DND-41 (cell line): ENCODE results near the gene RAD51B.

ENCODE experiments used
- ATAC-seq: fragments of 200-7000 bp; cut with Tn5 transposase; 3 replicates; pipeline ENCODE4 v1.9.1; 2021; ENCODE audit warnings: low read depth; ENCODE audit not compliant: insufficient read depth
- DNase-seq: peaks from one replicate; pipeline ENCODE4 v3.0.0-alpha.2; 2020
- H2AFZ ChIP-seq: 2 replicates; pipeline ENCODE4 v1.6.0; 2012; ENCODE audit warnings: low read depth, low read length
- H3K27ac ChIP-seq: 2 replicates; pipeline ENCODE4 v1.5.1; 2012; ENCODE audit warnings: low read length, inconsistent platforms
- H3K27me3 ChIP-seq: fragments of 200-600 bp; sonication (generic); 2 replicates; pipeline ENCODE4 v1.6.0; 2012; ENCODE audit warnings: low read length, mild to moderate bottlenecking, inconsistent platforms; ENCODE audit not compliant: insufficient read depth, poor library complexity
- H3K36me3 ChIP-seq: 2 replicates; pipeline ENCODE4 v1.5.1; 2012; ENCODE audit warnings: low read length, inconsistent platforms; ENCODE audit not compliant: insufficient read depth
- H3K4me1 ChIP-seq: 2 replicates; pipeline ENCODE4 v1.5.1; 2012; ENCODE audit warnings: mild to moderate bottlenecking, low read length; ENCODE audit not compliant: insufficient read depth
- H3K4me2 ChIP-seq: 2 replicates; pipeline ENCODE4 v1.6.0; 2012; ENCODE audit warnings: mild to moderate bottlenecking, moderate library complexity, low read length, inconsistent platforms; ENCODE audit not compliant: insufficient read depth
- H3K4me3 ChIP-seq, 2 experiments: fragments of 200-600 bp in 1 of 2; shearing (Covaris generic) in 1 of 2; 2 replicates each; pipeline ENCODE4 v1.5.1; 2012 to 2016; ENCODE audit warnings: inconsistent platforms in 2 of 2, low read length in 2 of 2, mild to moderate bottlenecking in 2 of 2, low read depth in 1 of 2, moderate library complexity in 1 of 2
- H3K79me2 ChIP-seq: 2 replicates; pipeline ENCODE4 v1.6.0; 2012; ENCODE audit warnings: low read length, inconsistent platforms; ENCODE audit not compliant: insufficient read depth
- H3K9ac ChIP-seq: 2 replicates; pipeline ENCODE4 v1.6.0; 2012; ENCODE audit warnings: low read depth, mild to moderate bottlenecking, inconsistent platforms, low read length, moderate library complexity
- H3K9me3 ChIP-seq: 2 replicates; pipeline ENCODE4 v1.5.1; 2012; ENCODE audit warnings: low read length, moderate library complexity, mild to moderate bottlenecking, inconsistent platforms; ENCODE audit not compliant: insufficient read depth, severe bottlenecking
- H4K20me1 ChIP-seq: 2 replicates; pipeline ENCODE4 v1.6.0; 2012; ENCODE audit warnings: low read length; ENCODE audit not compliant: insufficient read depth
- EZH2 ChIP-seq: IDR thresholded peaks from 3 replicates; pipeline ENCODE4 v1.6.1; 2012; ENCODE audit warnings: borderline replicate concordance, low read depth, mild to moderate bottlenecking, moderate library complexity, low read length, inconsistent platforms; ENCODE audit not compliant: severe bottlenecking
- TF ChIP-seq, protein P1 (sequence below): IDR thresholded peaks from 2 replicates; pipeline ENCODE4 v1.5.1; 2012; ENCODE audit warnings: borderline replicate concordance, low read length, moderate library complexity, mild to moderate bottlenecking; ENCODE audit not compliant: poor library complexity, severe bottlenecking; ENCODE audit errors: extremely low read depth

The RAD51B gene

DNA sequence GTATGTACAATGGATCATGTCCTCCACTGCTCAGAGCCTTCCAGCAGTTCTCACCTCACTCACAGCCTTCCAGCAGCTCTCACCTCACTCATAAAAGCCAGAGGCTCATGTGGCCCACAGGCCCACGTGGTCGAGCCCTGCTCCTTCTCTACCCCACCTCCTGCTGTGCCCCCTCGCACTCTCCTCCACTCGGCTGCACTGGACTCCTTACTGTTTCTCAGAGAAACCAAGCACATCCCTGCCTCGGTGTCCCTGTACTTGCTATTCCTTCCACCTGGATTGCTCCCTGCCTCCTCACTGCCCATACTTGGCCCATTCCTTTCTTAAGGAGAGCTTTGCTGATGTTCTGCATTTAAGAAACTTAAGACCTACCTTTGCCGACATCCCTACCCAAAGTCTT, 753.5 kb downstream of the RAD51B start:
- Histone ChIP-seq H3K27me3 (no peaks in the 10 kb centered on the region), H3K9me3 (no peaks in the 10 kb centered on the region), H3K4me1 (no peaks in the 10 kb centered on the region), H3K4me3 (no peak overlapping the region), H3K4me2 (no peak overlapping the region), H4K20me1 (no peaks in the 10 kb centered on the region), H3K36me3 (no peaks in the 10 kb centered on the region), H3K9ac (no peak overlapping the region), H3K79me2 (no peaks in the 10 kb centered on the region), H3K27ac (no peak overlapping the region), H2AFZ (no peak overlapping the region)
- ATAC-seq (no peak), DNase-seq (no peak)
- TF ChIP-seq, protein P1, sequence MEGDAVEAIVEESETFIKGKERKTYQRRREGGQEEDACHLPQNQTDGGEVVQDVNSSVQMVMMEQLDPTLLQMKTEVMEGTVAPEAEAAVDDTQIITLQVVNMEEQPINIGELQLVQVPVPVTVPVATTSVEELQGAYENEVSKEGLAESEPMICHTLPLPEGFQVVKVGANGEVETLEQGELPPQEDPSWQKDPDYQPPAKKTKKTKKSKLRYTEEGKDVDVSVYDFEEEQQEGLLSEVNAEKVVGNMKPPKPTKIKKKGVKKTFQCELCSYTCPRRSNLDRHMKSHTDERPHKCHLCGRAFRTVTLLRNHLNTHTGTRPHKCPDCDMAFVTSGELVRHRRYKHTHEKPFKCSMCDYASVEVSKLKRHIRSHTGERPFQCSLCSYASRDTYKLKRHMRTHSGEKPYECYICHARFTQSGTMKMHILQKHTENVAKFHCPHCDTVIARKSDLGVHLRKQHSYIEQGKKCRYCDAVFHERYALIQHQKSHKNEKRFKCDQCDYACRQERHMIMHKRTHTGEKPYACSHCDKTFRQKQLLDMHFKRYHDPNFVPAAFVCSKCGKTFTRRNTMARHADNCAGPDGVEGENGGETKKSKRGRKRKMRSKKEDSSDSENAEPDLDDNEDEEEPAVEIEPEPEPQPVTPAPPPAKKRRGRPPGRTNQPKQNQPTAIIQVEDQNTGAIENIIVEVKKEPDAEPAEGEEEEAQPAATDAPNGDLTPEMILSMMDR: no peak
- no peak for TF ChIP-seq EZH2

DNA sequence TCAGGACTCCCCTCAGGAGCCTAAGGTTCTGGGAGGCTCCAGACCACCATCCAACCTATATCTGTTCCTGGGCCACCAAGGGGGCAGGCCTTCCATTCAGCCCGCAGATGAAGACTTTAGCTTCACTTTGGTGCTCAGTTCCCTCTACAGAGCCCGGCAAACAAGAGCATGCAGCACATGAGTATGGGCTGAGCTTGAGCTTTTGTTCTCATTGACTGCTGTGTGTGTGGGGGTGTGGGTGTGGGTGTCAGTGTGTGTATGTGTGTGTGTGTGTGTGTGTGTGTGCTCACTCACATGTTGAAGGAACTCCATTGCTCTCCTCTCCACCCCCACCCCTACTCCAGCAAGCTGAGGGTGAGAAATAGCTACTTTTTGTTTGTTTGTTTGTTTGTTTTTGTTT, 754.1 kb downstream of the RAD51B start:
- Histone ChIP-seq H3K79me2 (no peaks in the 10 kb centered on the region), H3K36me3 (no peaks in the 10 kb centered on the region), H3K4me2 (no peak overlapping the region), H3K4me1 (no peaks in the 10 kb centered on the region), H3K4me3 (no peak overlapping the region), H3K9ac (no peak overlapping the region), H3K9me3 (no peaks in the 10 kb centered on the region), H3K27me3 (no peaks in the 10 kb centered on the region), H3K27ac (no peak overlapping the region), H2AFZ (no peak overlapping the region), H4K20me1 (no peaks in the 10 kb centered on the region)
- no peak for ATAC-seq
- DNase-seq: no peak
- TF ChIP-seq, protein P1: no peak
- no peak for TF ChIP-seq EZH2

DNA sequence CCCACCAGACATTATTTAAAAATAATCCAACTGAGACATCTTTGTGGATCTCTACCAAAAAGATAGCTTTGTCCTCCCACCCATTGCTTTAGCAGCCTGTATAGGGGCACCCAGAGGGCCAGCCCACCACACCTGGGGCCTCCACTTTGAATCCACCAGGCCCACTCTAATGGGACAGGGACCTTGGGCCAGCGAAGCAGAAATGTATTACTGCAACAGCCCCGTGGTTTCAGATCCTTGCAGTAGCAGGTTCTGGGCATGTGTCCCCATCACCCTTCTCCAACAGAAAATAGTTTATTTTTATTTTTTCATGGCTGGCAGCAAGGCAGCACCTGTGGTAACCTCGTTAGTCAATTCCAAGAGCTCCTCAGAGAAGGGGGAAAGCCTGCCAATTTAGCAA, 754.9 kb downstream of the RAD51B start:
- H3K4me3 ChIP-seq: no peak overlapping the region
- no peak overlapping the region for H3K27ac ChIP-seq
- no peaks in the 10 kb centered on the region for H3K9me3 ChIP-seq

More for the DNA sequence above, 754.9 kb downstream of the RAD51B start:
- H3K4me2 ChIP-seq: no peak overlapping the region
- no peaks in the 10 kb centered on the region for H3K36me3 ChIP-seq
- no peaks in the 10 kb centered on the region for H3K4me1 ChIP-seq
- ATAC-seq (no peak), DNase-seq (no peak)
- H3K79me2 ChIP-seq: no peaks in the 10 kb centered on the region
- no peak overlapping the region for H2AFZ ChIP-seq
- no peaks in the 10 kb centered on the region for H4K20me1 ChIP-seq
- no peaks in the 10 kb centered on the region for H3K27me3 ChIP-seq
- no peak overlapping the region for H3K9ac ChIP-seq
- no peak for TF ChIP-seq EZH2
- TF ChIP-seq, protein P1: no peak
